Sigmoid colon (tissue), 7 donors: ENCODE results near the gene SELENOO. TPM values are rescaled to one million over a fixed set of nuclear protein-coding genes. Genes with fewer than 3 reads are reported as not detected.
A peak's percentile ranks its signal among the peaks of the same experiment; 100 is the strongest.

Source experiments
- DNase-seq: peaks from one replicate; pipeline ENCODE4 v3.0.0-alpha.2; 2019
- H3K27ac ChIP-seq, 4 donors: fragments of 200-600 bp; sonication (generic); one replicate each; pipeline ENCODE4 v1.5.1; 2016 to 2019; ENCODE audit warnings: mild to moderate bottlenecking in 1 of 4
- H3K27me3 ChIP-seq, 3 donors: fragments of 200-600 bp; sonication (generic); one replicate each; pipeline ENCODE4 v1.5.1; 2019; ENCODE audit warnings: mild to moderate bottlenecking in 1 of 3
- H3K36me3 ChIP-seq, 4 donors: fragments of 200-600 bp; sonication (generic); one replicate each; pipeline ENCODE4 v1.5.1; 2016 to 2019
- H3K4me1 ChIP-seq, 4 donors: fragments of 200-600 bp; sonication (generic); one replicate each; pipeline ENCODE4 v1.5.1; 2017 to 2019
- H3K4me3 ChIP-seq, 4 donors: fragments of 200-600 bp; sonication (generic); one replicate each; pipeline ENCODE4 v1.5.1; 2017 to 2019; ENCODE audit warnings: mild to moderate bottlenecking in 2 of 4, moderate library complexity in 1 of 4
- H3K9me3 ChIP-seq, 4 donors: fragments of 200-600 bp in 3 of 4; sonication (generic) in 3 of 4; one replicate each; pipeline versions ENCODE4 v1.5.1 to v1.6.1; 2013 to 2019
- EP300 ChIP-seq, 4 donors: sonication (generic); formaldehyde crosslinking; IDR thresholded peaks; one replicate each; pipeline ENCODE4 v1.6.1; 2017; ENCODE audit warnings: antibody characterized with exemption in 4 of 4
- POLR2A ChIP-seq, 2 donors: fragments of 450-650 bp; IDR thresholded peaks; one replicate each; pipeline ENCODE4 v1.6.1; 2016; ENCODE audit warnings: antibody characterized with exemption in 2 of 2, mild to moderate bottlenecking in 2 of 2, moderate library complexity in 2 of 2
- POLR2AphosphoS5 ChIP-seq, 4 donors: sonication (generic); formaldehyde crosslinking; IDR thresholded peaks; one replicate each; pipeline ENCODE4 v1.6.1; 2017; ENCODE audit warnings: antibody characterized with exemption in 4 of 4
- WGBS, 2 donors: extraction: QIAGEN DNeasy Blood & Tissue Kit; methylation state at CpG; one replicate each; pipeline ENCODE4 v1.1.7; 2013; 5-methylcytosine and 5-hydroxymethylcytosine counted together
- intact Hi-C: fragments of 100-400 bp; cut with DNase I; formaldehyde crosslinking; loops from one replicate; pipeline ENCODE4 v1.15.1; 2023
- polyA plus RNA-seq, 3 donors: library from polyadenylated mRNA; stranded (reverse); fragments of 200-250 nt; gene quantifications; one replicate each; pipeline ENCODE4 v1.2.3, GENCODE V29; 2013
- total RNA-seq, 4 donors: library from RNA; depleted of rRNA; stranded (reverse); fragments of >200 nt; gene quantifications; one replicate each; pipeline ENCODE4 v1.1.0, GENCODE V29; 2016
- TF ChIP-seq, protein P1 (sequence below), 4 experiments: fragments of 450-650 bp in 3 of 4; fragments of 200-600 bp in 1 of 4; IDR thresholded peaks; one replicate each; pipeline ENCODE4 v1.5.1; 2016 to 2019; ENCODE audit warnings: antibody characterized with exemption in 4 of 4, mild to moderate bottlenecking in 3 of 4, moderate library complexity in 2 of 4
- donor health status: healthy with polysubstance abuse.
- donor health status: Bipolar disorder and iron deficiency.
- donor health status: healthy.

Gene SELENOO
- total and polyA plus RNA-seq, 7 donors, result 10.2 to 30.2 (median 17.9) TPM

- peaks cover 62 to 92% (median 74%) of the 10 kb centered on the region in 4 donors for H3K36me3 ChIP-seq
- peak; percentile 66 for DNase-seq
- intact Hi-C loops, result no loop called here
Measured at GRCh38 chr22:50218153-50218995, 17.6 kb downstream of the SELENOO start.

DNA sequence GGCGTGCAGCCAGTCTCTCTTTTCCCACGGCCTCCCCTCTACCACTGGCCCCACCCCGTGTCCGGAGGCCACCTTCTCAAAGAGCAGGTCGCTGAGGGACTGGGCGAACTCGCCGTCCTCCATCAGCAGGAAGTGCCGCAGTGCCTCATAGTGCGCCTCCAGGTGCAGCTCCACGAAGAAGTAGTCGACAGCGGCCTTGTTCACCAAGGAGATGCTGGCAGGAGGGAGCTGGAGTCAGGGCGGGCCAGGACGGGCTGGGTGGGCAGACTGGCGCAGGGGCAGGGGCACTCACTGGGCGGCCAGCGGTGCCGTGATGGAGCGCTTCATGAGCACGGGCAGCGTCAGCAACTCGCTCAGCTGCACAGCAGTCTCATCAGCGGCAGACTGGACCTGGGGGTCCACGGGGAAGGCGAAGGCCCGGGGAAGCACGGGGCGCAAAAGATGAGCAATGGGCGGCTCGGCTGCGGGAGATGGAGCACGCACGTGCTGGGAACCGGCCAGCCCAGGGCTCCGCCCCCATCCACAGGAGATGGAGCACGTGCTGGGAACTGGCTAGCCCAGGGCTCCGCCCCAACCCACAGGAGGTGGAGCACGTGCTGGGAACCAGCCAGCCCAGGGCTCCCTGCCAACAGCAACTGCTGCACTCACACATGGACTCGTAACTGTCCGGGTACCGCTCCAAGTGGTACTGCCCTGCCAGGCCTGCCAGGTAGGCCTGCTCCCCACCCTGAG is 18.4 kb downstream of the SELENOO start:
- intact Hi-C loops, result no loop called here
- peaks cover 0 to 14% (median 8%) of the 10 kb centered on the region in 4 donors for H3K4me1 ChIP-seq
- no peaks in the 10 kb centered on the region for H3K9me3 ChIP-seq
- TF ChIP-seq, protein P1, sequence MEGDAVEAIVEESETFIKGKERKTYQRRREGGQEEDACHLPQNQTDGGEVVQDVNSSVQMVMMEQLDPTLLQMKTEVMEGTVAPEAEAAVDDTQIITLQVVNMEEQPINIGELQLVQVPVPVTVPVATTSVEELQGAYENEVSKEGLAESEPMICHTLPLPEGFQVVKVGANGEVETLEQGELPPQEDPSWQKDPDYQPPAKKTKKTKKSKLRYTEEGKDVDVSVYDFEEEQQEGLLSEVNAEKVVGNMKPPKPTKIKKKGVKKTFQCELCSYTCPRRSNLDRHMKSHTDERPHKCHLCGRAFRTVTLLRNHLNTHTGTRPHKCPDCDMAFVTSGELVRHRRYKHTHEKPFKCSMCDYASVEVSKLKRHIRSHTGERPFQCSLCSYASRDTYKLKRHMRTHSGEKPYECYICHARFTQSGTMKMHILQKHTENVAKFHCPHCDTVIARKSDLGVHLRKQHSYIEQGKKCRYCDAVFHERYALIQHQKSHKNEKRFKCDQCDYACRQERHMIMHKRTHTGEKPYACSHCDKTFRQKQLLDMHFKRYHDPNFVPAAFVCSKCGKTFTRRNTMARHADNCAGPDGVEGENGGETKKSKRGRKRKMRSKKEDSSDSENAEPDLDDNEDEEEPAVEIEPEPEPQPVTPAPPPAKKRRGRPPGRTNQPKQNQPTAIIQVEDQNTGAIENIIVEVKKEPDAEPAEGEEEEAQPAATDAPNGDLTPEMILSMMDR (IDR thresholded peaks at IDR 0.05), result no peak
- TF ChIP-seq POLR2A (IDR thresholded peaks at IDR 0.05), result no peak
- peak in 2 of 4 donors; percentile 38 to 48 for TF ChIP-seq POLR2AphosphoS5 (IDR thresholded peaks at IDR 0.05)
- H3K36me3 ChIP-seq, result peaks cover 64 to 92% (median 76%) of the 10 kb centered on the region in 4 donors
- peak; percentile 97 for DNase-seq
- H3K27ac ChIP-seq, result peak overlapping the region in 2 of 4 donors; percentile 40
- 62 to 76% methylated on average over 42 of the region's 42 CpGs for WGBS, 2 donors
- H3K27me3 ChIP-seq, result no peaks in the 10 kb centered on the region
- no peak overlapping the region for H3K4me3 ChIP-seq

More at GRCh38 chr22:50218153-50218995, 17.6 kb downstream of the SELENOO start:
- 83 to 86% methylated on average over 43 of the region's 43 CpGs for WGBS, 2 donors
- peaks cover 0 to 14% (median 8%) of the 10 kb centered on the region in 4 donors for H3K4me1 ChIP-seq
- no peaks in the 10 kb centered on the region for H3K27me3 ChIP-seq
- H3K27ac ChIP-seq, result no peak overlapping the region
- no peak for TF ChIP-seq POLR2AphosphoS5 (IDR thresholded peaks at IDR 0.05)
- TF ChIP-seq, protein P1 (IDR thresholded peaks at IDR 0.05), result no peak
- TF ChIP-seq POLR2A (IDR thresholded peaks at IDR 0.05), result no peak
- no peak for TF ChIP-seq EP300 (IDR thresholded peaks at IDR 0.05)
- H3K4me3 ChIP-seq, result no peak overlapping the region
- H3K9me3 ChIP-seq, result no peaks in the 10 kb centered on the region

GRCh38 chr22:50219800-50220602 is 19.2 kb downstream of the SELENOO start:
- TF ChIP-seq POLR2AphosphoS5 (IDR thresholded peaks at IDR 0.05) (no peak), POLR2A (IDR thresholded peaks at IDR 0.05) (no peak), EP300 (IDR thresholded peaks at IDR 0.05) (no peak)
- TF ChIP-seq, protein P1 (IDR thresholded peaks at IDR 0.05), result no peak
- no peak overlapping the region for H3K4me3 ChIP-seq
- H3K27me3 ChIP-seq, result no peaks in the 10 kb centered on the region
- H3K36me3 ChIP-seq, result peaks cover 63 to 92% (median 78%) of the 10 kb centered on the region in 4 donors
- H3K9me3 ChIP-seq, result no peaks in the 10 kb centered on the region
- 81 to 91% methylated on average over 25 of the region's 25 CpGs for WGBS, 2 donors
- peak overlapping the region in 2 of 4 donors; percentile 40 for H3K27ac ChIP-seq
- DNase-seq, result no peak
- peaks cover 0 to 14% (median 8%) of the 10 kb centered on the region in 4 donors for H3K4me1 ChIP-seq
- intact Hi-C loops, result no loop called here

GRCh38 chr22:50220603-50221409 is 20.0 kb downstream of the SELENOO start:
- Histone ChIP-seq H3K36me3 (peaks cover 67 to 92% (median 84%) of the 10 kb centered on the region in 4 donors), H3K9me3 (no peaks in the 10 kb centered on the region), H3K27ac (no peak overlapping the region), H3K27me3 (no peaks in the 10 kb centered on the region), H3K4me3 (no peak overlapping the region), H3K4me1 (peaks cover 0 to 14% (median 8%) of the 10 kb centered on the region in 4 donors)
- intact Hi-C loops, result no loop called here
- peak; percentile 68 for DNase-seq
- whole genome bisulfite sequencing, 2 donors, result 97% methylated on average over 45 of the region's 45 CpGs
- TF ChIP-seq EP300 (IDR thresholded peaks at IDR 0.05), result no peak
- TF ChIP-seq POLR2AphosphoS5 (IDR thresholded peaks at IDR 0.05), result no peak
- TF ChIP-seq POLR2A (IDR thresholded peaks at IDR 0.05), result no peak
- TF ChIP-seq, protein P1 (IDR thresholded peaks at IDR 0.05), result no peak
